ENCODE results near the gene PRDM16.

The PRDM16 gene

GRCh38 chr1:3193811-3194210 is 124.8 kb downstream of the PRDM16 start:
- H3K4me3 ChIP-seq (ENCODE audit: low read depth, low read length) = no peak overlapping the region
- no peak for TF ChIP-seq CTCF (IDR thresholded peaks at IDR 0.05; ENCODE audit: low read depth, low read length)
- H3K9me3 ChIP-seq (ENCODE audit: severe bottlenecking) = peaks cover 18% of the 10 kb centered on the region
- no peaks in the 10 kb centered on the region for H3K36me3 ChIP-seq
- no peaks in the 10 kb centered on the region for H3K27me3 ChIP-seq (ENCODE audit: insufficient read depth, low read depth, severe bottlenecking)
- no peak for DNase-seq
- H3K27ac ChIP-seq = no peak overlapping the region

- TF ChIP-seq CTCF (IDR thresholded peaks at IDR 0.05; ENCODE audit: low read depth, low read length) = no peak
- H3K9me3 ChIP-seq (ENCODE audit: severe bottlenecking) = peaks cover 18% of the 10 kb centered on the region
- no peak overlapping the region for H3K4me3 ChIP-seq (ENCODE audit: low read depth, low read length)
- no peaks in the 10 kb centered on the region for H3K36me3 ChIP-seq
- H3K27ac ChIP-seq = no peak overlapping the region
- no peaks in the 10 kb centered on the region for H3K27me3 ChIP-seq (ENCODE audit: insufficient read depth, low read depth, severe bottlenecking)
- no peak for DNase-seq
Measured at GRCh38 chr1:3194760-3195479, 125.9 kb downstream of the PRDM16 start.

GRCh38 chr1:3195480-3195815 is 126.4 kb downstream of the PRDM16 start:
- Histone ChIP-seq H3K36me3 (no peaks in the 10 kb centered on the region), H3K27ac (no peak overlapping the region), H3K4me3 (ENCODE audit: low read depth, low read length) (no peak overlapping the region), H3K9me3 (ENCODE audit: severe bottlenecking) (peaks cover 18% of the 10 kb centered on the region), H3K27me3 (ENCODE audit: insufficient read depth, low read depth, severe bottlenecking) (no peaks in the 10 kb centered on the region)
- DNase-seq = no peak
- no peak for TF ChIP-seq CTCF (IDR thresholded peaks at IDR 0.05; ENCODE audit: low read depth, low read length)

GRCh38 chr1:3195966-3196515 is 127.0 kb downstream of the PRDM16 start:
- H3K27ac ChIP-seq = no peak overlapping the region
- H3K4me3 ChIP-seq (ENCODE audit: low read depth, low read length) = no peak overlapping the region
- no peak for TF ChIP-seq CTCF (IDR thresholded peaks at IDR 0.05; ENCODE audit: low read depth, low read length)
- no peaks in the 10 kb centered on the region for H3K27me3 ChIP-seq (ENCODE audit: insufficient read depth, low read depth, severe bottlenecking)
- no peaks in the 10 kb centered on the region for H3K36me3 ChIP-seq
- peaks cover 14% of the 10 kb centered on the region for H3K9me3 ChIP-seq (ENCODE audit: severe bottlenecking)
- no peak for DNase-seq

GRCh38 chr1:3196577-3197245 is 127.7 kb downstream of the PRDM16 start:
- Histone ChIP-seq H3K27me3 (ENCODE audit: insufficient read depth, low read depth, severe bottlenecking) (no peaks in the 10 kb centered on the region), H3K36me3 (no peaks in the 10 kb centered on the region), H3K4me3 (ENCODE audit: low read depth, low read length) (no peak overlapping the region), H3K27ac (no peak overlapping the region), H3K9me3 (ENCODE audit: severe bottlenecking) (peaks cover 10% of the 10 kb centered on the region)
- DNase-seq = no peak
- TF ChIP-seq CTCF (IDR thresholded peaks at IDR 0.05; ENCODE audit: low read depth, low read length) = no peak

Data from WERI-Rb-1 (cell line).